Colonic mucosa (tissue), 4 donors: ENCODE measurements around the gene ITGAX. TPM values are rescaled to one million over a fixed set of nuclear protein-coding genes. Genes with fewer than 3 reads are reported as not detected.

ENCODE experiments used
- DNase-seq: peaks from one replicate; pipeline ENCODE4 v3.0.0-alpha.2; 2020
- H3K27ac ChIP-seq: fragments of 200-600 bp; one replicate; pipeline ENCODE4 v1.8.0; 2021
- H3K27me3 ChIP-seq: fragments of 200-600 bp; one replicate; pipeline ENCODE4 v1.8.0; 2021
- H3K36me3 ChIP-seq: fragments of 200-600 bp; one replicate; pipeline ENCODE4 v1.8.0; 2021
- H3K4me1 ChIP-seq: fragments of 200-600 bp; one replicate; pipeline ENCODE4 v1.8.0; 2021; ENCODE audit warnings: mild to moderate bottlenecking
- H3K4me3 ChIP-seq: fragments of 200-600 bp; one replicate; pipeline ENCODE4 v1.8.0; 2021
- H3K9ac ChIP-seq, 2 donors: one replicate each; pipeline ENCODE4 v1.7.0; 2013; ENCODE audit warnings: control low read depth in 2 of 2, low read depth in 2 of 2, low read length in 2 of 2
- H3K9me3 ChIP-seq: fragments of 200-600 bp; one replicate; pipeline ENCODE4 v1.8.0; 2021
- intact Hi-C: fragments of 100-400 bp; cut with DNase I; formaldehyde crosslinking; loops from one replicate; pipeline ENCODE4 v1.14.1; 2022
- total RNA-seq, 2 donors: library from RNA; stranded (reverse); fragmentation: NEBNext Ultra II Directional in 1 of 2; extraction: Animal tissue kit (Norgen Biotek cat#: 25700) in 1 of 2; gene quantifications; one replicate each; pipeline ENCODE4 v1.2.1, GENCODE V29; 2021
- TF ChIP-seq, protein P1 (sequence below): fragments of 200-600 bp; IDR thresholded peaks from one replicate; pipeline ENCODE4 v1.8.0; 2022; ENCODE audit warnings: antibody characterized with exemption, mild to moderate bottlenecking
- donor health status: healthy.
- donor health status: DM: no; HTN: no; CAD: no.
- donor health status: DM: no; HTN: no; CAD: no.

The ITGAX gene
- total RNA-seq, 2 donors from 2014 or later = 1.4 to 5.9 TPM

DNA sequence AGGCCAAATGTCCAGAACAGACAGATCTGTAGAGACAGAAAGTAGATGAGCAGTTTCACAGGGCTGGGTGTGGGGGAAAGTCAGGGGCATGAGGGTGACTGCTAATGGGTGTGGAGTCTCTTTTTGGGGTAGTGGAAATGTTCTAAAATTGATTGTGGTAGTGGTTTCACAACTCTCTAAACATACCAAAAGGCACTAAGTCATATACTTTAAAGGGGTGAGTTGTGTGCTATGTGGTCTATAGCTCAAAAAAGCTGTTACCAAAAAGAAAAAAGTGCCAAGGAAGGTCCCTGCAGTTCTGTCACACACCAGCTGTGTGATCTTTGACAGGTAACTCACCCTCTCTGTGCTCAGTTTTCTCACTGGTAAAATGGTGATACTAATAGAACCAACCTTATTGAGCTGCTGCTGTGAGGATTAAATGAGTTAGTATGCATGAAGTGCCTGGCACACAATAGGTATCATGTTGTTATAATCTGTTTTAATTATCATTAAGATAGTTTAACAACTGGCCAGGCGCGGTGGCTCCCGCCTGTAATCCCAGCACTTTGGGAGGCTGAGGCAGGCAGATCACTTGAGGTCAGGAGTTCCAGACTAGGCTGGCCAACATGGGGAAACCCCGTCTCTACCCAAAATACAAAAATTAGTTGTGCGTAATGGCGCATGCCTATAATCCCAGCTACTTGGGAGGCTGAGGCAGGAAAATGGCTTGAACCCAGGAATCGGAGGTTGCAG, 10.3 kb downstream of the ITGAX start:
- no peak overlapping the region for H3K27ac ChIP-seq

DNA sequence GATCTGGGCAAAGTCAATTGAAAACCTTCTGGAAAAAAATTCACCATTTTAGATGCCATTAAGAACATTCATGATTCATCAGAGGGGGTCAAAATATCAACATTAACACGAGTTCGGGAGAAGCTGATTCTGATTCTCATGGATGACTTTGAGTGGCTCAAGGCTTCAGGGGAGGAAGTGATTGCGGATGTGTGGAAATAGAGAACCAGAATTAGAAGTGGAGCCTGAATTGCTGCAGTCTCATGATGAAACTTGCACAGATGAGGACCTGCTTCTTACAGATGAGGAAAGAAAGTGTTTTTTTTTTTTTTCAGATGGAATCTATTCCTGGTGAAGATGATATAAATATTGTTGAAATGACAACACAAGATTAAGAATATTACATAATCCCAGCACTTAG, 12.9 kb downstream of the ITGAX start:
- H3K4me1 ChIP-seq = no peaks in the 10 kb centered on the region
- no peaks in the 10 kb centered on the region for H3K9me3 ChIP-seq
- no peak overlapping the region for H3K9ac ChIP-seq
- H3K36me3 ChIP-seq = no peaks in the 10 kb centered on the region
- no peak overlapping the region for H3K27ac ChIP-seq
- intact Hi-C loops = no loop called here
- no peak overlapping the region for H3K4me3 ChIP-seq
- H3K27me3 ChIP-seq = no peaks in the 10 kb centered on the region
- TF ChIP-seq, protein P1, sequence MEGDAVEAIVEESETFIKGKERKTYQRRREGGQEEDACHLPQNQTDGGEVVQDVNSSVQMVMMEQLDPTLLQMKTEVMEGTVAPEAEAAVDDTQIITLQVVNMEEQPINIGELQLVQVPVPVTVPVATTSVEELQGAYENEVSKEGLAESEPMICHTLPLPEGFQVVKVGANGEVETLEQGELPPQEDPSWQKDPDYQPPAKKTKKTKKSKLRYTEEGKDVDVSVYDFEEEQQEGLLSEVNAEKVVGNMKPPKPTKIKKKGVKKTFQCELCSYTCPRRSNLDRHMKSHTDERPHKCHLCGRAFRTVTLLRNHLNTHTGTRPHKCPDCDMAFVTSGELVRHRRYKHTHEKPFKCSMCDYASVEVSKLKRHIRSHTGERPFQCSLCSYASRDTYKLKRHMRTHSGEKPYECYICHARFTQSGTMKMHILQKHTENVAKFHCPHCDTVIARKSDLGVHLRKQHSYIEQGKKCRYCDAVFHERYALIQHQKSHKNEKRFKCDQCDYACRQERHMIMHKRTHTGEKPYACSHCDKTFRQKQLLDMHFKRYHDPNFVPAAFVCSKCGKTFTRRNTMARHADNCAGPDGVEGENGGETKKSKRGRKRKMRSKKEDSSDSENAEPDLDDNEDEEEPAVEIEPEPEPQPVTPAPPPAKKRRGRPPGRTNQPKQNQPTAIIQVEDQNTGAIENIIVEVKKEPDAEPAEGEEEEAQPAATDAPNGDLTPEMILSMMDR = no peak
- no peak for DNase-seq

More for the DNA sequence above, 10.3 kb downstream of the ITGAX start:
- Histone ChIP-seq H3K4me3 (no peak overlapping the region), H3K36me3 (no peaks in the 10 kb centered on the region), H3K27me3 (no peaks in the 10 kb centered on the region), H3K9me3 (no peaks in the 10 kb centered on the region), H3K9ac (no peak overlapping the region), H3K4me1 (no peaks in the 10 kb centered on the region)
- DNase-seq = no peak
- intact Hi-C loops = no loop called here
- TF ChIP-seq, protein P1 = no peak

DNA sequence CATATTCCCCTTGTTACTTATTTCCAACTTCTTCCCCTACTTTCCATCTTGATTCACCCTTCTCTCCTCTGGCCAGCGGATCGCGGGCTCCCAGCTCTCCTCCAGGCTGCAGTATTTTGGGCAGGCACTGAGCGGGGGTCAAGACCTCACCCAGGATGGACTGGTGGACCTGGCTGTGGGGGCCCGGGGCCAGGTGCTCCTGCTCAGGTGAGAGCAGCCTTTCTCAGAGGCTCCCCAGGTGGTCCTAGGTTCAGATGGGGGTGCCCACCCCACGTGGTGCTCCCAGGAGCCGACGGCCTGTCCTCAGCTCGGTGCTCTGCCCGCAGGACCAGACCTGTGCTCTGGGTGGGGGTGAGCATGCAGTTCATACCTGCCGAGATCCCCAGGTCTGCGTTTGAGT, 16.0 kb downstream of the ITGAX start:
- intact Hi-C loops = no loop called here

DNA sequence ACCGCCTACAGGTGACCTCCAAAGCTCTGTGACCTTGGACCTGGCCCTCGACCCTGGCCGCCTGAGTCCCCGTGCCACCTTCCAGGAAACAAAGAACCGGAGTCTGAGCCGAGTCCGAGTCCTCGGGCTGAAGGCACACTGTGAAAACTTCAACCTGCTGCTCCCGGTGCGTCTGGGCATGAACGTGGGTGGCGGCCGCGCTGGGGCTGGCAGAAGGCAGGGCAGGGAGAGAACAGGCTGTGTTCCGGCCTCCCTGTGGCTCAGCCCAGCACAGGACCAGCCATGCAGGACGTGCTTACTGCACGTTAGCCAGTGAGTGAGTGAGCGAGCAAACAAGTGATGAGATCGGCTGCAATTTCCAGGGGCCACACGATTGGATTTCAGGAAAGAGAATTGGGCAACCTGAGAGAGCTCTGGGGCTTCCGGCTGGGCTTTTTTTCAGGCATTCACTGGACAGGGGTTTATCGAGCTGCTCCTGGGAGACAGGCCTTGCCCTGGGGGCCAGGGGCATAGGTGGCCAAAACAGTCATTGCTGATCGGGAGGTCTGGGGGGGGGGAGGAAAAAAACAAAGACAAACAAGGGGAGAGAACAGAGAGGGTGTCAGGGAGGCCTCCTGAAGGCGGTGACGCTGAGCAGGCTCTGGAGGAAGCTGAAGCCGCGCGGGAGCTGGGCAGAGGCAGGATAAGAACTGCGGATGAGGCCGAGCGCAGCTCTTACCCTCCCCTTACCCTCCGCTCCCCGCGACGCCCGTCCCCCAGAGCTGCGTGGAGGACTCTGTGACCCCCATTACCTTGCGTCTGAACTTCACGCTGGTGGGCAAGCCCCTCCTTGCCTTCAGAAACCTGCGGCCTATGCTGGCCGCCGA, 16.9 kb downstream of the ITGAX start:
- no peak overlapping the region for H3K9ac ChIP-seq
- no peaks in the 10 kb centered on the region for H3K9me3 ChIP-seq
- no peaks in the 10 kb centered on the region for H3K4me1 ChIP-seq
- no peaks in the 10 kb centered on the region for H3K36me3 ChIP-seq
- intact Hi-C loops = no loop called here
- TF ChIP-seq, protein P1 = no peak
- H3K4me3 ChIP-seq = no peak overlapping the region
- H3K27me3 ChIP-seq = no peaks in the 10 kb centered on the region
- no peak for DNase-seq
- H3K27ac ChIP-seq = no peak overlapping the region

More for the DNA sequence above, 16.0 kb downstream of the ITGAX start:
- TF ChIP-seq, protein P1 = no peak
- H3K9me3 ChIP-seq = no peaks in the 10 kb centered on the region
- H3K36me3 ChIP-seq = no peaks in the 10 kb centered on the region
- no peak overlapping the region for H3K9ac ChIP-seq
- no peaks in the 10 kb centered on the region for H3K4me1 ChIP-seq
- DNase-seq = no peak
- no peak overlapping the region for H3K27ac ChIP-seq
- no peaks in the 10 kb centered on the region for H3K27me3 ChIP-seq
- no peak overlapping the region for H3K4me3 ChIP-seq

DNA sequence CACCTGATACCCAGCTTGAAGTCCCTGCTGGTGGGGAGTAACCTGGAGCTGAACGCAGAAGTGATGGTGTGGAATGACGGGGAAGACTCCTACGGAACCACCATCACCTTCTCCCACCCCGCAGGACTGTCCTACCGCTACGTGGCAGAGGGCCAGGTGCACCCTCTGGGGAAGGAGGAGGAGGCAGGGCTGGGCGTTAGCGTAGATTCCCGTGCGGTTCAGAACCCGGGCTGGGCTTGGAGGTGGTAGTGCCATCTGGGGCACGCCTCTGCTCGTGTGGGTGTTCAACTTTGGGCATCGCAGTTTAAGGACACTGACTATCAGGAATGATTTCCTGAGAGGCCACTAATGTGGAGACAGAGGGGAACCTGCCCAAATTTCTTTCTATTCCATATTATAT, 18.3 kb downstream of the ITGAX start:
- no peaks in the 10 kb centered on the region for H3K9me3 ChIP-seq
- H3K36me3 ChIP-seq = no peaks in the 10 kb centered on the region
- TF ChIP-seq, protein P1 = no peak
- no peaks in the 10 kb centered on the region for H3K27me3 ChIP-seq
- DNase-seq = no peak
- H3K4me1 ChIP-seq = no peaks in the 10 kb centered on the region
- no peak overlapping the region for H3K27ac ChIP-seq
- no peak overlapping the region for H3K4me3 ChIP-seq
- intact Hi-C loops = no loop called here
- H3K9ac ChIP-seq = no peak overlapping the region
